ENCODE data around the gene RCC2.
"Not testable (repeated sequence)": the region's sequence is repeated elsewhere in the genome, so short reads cannot be mapped to it uniquely, and the experiment has no call there.

Gene RCC2

DNA sequence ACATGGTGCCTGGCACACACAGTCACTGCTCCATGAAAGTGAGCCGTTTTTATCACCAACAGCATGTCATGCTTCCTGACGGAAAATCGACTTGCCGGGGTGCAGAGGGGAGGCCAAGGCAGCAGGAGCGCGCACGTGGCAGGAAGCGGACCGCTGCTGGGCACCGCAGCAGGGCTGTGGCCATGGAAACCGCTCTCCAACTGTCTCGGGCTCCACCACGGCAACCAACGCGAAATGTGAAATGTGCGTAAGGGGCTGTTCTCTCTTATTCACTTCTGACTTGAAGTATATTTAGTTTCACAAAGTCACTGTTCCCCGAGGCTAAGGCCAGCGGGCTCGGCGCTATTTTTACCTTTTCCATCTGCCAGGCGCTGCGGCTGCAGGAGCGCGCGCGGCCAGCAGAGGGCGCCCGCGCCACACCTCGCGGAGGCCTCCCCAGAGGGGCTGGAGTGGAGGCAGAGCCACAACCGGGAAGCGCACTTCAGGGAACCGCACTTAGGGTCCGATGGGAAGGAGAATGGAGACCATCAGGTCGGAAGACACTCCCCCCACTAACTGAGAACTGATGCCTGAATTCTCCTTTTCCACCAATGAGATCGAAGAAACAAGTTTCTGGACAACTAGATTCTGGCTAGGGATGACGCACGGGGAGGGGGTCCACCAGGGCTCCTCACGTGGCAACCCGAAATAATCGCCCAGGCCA lies 19.7 kb downstream of the RCC2 start:
- peak; percentile 79 for DNase-seq (ENCODE audit: low spot score)

- no peak for DNase-seq (ENCODE audit: low spot score)
Observed at GRCh38 chr1:17416389-17416788, 23.1 kb downstream of the RCC2 start.

DNA sequence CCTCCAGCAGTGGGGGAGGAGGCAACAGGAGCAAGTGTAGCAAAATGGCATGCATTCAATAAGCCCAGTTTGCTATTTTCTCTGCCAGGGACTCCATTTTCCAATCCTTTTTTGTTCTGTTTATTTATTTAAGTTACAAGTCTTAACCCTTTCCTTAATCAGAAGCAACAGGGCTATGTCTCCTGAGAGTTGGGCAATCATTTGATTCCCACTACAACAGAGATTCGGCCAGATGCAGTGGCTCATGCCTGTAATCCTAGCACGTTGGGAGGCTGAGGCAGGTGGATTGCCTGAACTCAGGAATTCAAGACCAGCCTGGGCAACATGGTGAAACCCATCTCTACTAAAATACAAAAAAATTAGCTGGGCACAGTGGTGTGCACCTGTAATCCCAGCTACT lies 25.5 kb downstream of the RCC2 start:
- DNase-seq (ENCODE audit: low spot score): no peak

GRCh38 chr1:17412093-17412870 lies 27.2 kb downstream of the RCC2 start:
- DNase-seq (ENCODE audit: low spot score): no peak

DNA sequence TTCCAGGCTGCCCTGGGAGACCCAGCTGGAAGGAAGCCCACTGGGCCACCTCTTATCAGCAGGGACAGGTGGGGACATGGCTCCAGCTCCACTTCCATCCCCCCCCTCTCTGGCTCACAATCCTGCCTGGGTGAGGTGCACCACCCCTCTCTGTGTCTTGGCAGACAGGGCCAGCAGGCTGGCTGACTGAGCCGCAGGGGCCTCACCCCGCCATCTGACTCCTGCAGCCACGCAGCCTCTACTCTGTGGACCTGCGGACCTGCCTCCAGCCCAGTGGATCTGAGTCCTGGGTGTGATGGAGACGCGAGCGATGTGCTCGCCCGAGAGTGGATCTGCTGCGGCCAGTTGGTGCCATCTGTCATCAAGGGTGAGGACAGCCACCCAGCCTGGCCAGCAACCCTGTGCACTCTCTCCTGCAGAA lies 30.1 kb downstream of the RCC2 start:
- no peak for DNase-seq (ENCODE audit: low spot score)

DNA sequence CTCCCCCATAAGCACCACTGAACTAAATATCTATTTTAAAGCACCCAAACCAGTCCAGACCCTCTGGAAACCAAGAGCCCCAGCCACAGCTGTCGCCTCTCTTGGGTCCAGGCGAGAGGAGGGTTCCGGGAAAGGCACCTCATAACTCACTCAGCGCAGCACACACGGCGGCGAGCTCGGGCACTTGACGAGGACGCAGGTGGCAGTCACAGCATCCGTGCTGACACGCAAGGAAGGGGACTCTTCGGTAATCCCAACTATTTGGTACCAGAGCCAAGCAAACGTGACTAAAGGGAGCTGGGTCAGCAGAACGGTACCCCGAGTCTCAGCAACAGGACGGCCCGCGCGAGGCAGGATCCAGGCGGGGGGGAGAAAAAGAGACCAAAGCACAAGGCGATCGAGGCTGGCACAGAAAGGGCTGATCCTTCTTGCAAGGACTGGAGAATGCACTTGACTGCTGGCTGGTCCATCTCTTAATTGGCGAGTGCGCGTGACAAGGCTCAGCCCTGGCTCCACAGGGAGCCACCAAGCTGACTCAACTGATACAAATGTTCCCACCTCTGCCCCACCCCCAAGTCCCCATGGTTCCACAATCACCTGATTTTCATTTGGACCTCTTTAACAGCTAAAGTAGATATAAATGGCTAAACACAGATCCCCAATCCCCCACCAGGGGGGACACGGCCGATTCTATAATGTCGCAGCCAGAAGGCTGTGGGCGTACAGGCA lies 31.5 kb downstream of the RCC2 start:
- DNase-seq (ENCODE audit: low spot score): not testable (repeated sequence)

DNA sequence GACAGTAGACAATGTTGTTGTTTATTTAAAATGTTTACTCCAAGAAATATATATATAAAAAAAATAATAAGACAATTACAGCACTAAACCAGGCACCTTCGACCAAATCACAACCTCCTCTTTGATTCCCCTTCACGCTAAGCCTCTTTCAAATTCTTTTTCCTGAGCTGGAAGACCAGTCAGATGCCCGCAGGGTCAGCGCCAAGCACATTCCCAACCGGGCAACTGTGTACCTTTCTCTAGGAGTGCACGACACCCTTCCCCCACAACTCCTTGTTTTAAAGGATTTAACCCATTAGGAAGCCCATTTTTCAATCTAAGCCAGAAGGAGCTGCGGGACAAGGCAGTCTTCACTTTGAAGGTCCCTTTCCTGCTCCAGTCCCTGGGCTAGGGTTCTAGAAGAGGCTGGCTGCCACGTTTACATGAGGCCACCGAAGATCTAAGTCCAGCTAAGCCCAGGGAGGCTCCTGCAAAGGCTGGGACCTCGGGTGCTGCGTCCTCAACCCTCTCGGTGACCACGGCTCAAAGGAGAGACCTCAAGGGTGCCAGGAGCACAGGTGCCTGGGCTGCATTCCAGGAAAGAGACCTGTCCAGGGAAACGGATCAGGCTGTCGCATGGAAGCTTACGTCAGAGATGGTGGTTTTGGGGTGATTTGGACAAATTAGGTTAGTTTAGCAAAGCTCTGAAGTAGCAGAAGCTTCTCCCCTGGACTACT lies 32.6 kb downstream of the RCC2 start:
- not testable (repeated sequence) for DNase-seq (ENCODE audit: low spot score)

DNA sequence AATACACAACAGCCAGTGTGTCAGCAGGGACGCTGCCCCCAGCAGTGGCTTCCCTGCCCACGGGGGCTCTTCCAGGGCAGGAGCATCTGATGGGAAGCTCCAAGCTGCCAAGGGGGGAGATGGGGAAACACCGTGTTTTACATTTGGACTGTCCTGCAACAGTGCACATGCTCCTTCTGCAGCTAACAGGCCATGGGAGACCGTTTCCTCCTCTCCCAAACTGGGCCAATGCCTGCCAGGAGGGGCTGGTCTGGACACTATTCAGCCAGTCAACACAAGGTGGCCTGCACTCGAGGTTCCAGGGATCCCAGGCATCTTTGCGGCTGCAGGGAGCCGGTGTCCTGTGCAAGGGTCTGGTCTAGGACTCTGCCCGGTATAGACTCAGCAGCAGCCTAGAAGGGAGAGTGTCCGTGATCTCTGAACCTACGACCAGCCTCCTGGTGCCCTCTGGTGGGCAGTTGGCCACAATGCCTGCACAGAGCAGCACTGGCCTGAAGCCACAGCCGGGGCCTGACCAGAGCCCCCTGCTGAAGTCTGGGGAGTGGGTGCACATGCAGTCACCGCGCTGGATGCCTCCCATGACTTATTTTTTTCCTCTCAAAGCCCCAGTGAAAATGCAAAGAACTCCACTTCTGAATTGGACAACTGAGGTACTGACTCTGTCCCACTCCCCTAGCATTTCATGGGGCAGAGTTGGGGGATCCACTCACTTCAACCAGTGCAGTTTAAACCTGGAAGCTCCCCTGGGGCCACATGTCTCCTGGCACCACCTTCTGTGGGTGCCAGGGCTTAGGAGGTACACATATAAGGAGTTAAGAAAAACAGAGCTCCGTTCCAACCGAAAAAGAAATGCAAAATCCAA lies 33.3 kb downstream of the RCC2 start:
- DNase-seq (ENCODE audit: low spot score): peak; percentile 57

GRCh38 chr1:17404820-17405219 lies 34.7 kb downstream of the RCC2 start:
- no peak for DNase-seq (ENCODE audit: low spot score)

DNA sequence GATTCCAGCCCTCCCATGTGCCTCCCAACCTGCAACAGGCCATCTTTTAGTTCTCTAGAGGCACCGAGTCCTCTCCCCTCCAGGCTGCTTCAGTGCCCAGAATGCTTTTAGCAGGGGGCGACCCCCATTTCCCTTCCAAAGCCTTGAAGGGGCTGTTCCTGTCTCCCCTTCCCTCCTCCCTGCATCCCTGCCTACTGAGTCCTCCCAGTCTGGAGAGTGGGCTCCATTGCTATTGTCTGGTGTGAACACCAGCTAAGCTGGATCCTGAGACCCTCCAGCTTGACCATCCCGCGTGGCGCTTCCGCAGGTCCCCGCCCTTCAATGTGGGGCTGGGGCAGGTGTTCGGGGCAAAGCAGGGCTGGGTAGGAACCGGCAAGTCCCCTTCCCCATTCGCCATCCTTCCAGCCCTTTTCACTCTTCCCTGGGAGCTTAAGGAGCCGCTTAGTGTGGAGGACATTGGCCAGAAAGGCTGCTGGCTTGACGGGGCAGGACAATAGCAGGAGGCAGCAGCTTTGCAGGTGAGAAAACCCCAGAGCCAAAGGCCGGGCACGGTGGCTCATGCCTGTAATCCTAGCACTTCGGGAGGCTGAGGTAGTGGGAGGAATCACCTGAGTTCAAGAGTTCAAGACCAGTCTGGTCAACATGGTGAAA lies 35.3 kb downstream of the RCC2 start:
- no peak for DNase-seq (ENCODE audit: low spot score)

GRCh38 chr1:17403081-17403480 lies 36.4 kb downstream of the RCC2 start:
- no peak for DNase-seq (ENCODE audit: low spot score)

DNA sequence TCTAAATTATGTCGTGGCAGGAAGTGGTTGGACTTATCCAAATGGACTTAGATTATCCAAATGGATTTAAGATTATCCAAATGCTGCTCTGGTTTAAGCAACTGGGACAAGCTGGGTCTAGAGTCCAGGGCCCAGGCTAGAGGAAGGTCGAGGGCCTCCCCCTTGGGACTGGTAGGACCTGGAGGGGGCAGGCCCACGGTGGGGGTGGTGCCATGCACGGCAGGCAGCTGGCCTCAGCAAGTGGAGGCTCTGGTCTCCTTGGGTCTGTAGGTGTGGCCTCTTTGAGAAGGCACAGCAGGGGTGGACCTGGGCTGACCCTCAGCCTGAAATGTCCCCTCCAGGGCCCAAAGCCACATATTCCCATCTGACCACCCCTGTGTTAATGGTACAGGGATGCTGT lies 37.6 kb downstream of the RCC2 start:
- DNase-seq (ENCODE audit: low spot score): no peak

- DNase-seq (ENCODE audit: low spot score): no peak
Observed at GRCh38 chr1:17400725-17401341, 38.6 kb downstream of the RCC2 start.

DNA sequence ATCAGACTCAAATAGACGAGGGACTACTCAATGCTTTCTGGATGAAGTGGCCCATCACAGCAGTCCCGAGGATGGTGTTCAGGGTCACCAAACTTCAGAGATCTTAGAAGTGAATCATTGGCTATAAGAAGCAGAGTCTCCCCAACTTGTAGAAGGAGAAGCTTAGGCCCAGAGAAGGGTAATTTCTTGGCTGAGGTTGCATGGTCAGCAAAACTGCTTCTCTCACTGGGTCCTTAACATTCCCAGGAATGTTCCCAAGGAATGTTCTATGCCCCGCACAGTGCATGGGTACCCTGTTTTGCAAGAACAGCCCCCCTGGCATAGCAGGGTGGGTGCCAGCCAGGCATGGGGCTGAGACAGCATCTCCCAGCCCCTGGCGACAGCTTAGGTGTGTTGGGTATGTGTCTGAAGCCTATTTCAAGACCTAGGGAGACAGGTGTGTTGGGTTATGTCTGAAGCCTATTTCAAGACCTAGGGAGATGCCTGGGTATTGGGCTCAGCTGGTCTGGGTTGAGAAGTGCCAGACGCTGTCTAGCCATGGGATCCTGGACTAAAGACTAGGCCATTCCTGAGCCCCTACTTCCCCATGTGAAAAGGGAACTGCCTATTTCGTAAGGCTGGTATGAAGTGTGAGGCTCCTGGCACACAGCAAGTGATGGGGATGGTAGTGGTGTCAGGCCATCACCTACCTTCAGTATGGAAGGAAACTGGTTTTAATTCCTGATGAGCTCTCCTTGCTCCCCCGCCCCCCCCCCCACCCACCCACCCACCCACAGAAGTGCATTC lies 41.4 kb downstream of the RCC2 start:
- DNase-seq (ENCODE audit: low spot score): no peak

DNA sequence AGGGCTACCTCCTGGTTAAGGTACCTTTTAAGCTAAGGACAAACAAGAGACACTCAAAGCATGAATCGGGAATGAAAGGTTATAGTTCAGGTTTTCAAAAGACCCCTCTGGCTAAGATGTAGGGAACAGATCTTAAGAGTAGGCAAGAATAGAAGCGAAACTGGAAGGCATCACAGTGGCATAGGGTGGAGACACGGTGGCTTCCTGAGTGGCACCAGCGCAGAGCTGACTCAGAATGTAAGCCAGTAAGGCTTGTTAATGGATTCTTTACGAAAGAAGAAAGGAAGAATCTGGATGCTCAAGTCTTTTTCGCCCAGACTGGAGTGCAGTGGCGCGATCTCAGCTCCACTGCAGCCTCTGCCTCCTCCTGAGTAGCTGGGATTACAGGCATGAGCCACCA lies 46.2 kb downstream of the RCC2 start:
- DNase-seq (ENCODE audit: low spot score): no peak

DNA sequence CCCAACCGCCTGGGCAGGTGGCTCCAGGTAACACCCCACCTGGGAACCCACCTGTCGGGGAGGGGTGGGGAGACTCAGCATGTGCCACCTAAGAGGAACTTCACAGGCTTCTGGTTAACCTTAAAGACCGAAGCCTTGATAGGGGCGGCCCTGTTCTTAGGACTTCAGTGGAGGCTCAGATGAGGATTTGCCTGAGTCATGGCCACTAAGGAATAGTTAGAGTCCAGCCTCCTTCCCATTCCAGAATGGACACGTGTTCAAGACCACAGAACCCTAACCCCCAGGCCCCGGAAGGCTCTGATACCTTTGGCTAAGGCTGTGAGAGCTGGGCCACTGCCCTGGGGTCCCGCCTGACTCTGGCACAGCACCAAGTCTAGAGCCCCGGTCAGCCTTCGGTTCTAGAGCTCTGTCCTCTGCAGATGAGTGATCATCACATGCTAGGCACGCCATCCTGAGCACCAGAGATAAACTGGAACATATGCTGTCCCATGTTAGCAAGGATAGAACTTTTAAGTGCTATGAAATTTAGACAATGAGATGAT lies 47.2 kb downstream of the RCC2 start:
- DNase-seq (ENCODE audit: low spot score): no peak

- no peak for DNase-seq (ENCODE audit: low spot score)
Observed at GRCh38 chr1:17381161-17381560, 58.3 kb downstream of the RCC2 start.

DNA sequence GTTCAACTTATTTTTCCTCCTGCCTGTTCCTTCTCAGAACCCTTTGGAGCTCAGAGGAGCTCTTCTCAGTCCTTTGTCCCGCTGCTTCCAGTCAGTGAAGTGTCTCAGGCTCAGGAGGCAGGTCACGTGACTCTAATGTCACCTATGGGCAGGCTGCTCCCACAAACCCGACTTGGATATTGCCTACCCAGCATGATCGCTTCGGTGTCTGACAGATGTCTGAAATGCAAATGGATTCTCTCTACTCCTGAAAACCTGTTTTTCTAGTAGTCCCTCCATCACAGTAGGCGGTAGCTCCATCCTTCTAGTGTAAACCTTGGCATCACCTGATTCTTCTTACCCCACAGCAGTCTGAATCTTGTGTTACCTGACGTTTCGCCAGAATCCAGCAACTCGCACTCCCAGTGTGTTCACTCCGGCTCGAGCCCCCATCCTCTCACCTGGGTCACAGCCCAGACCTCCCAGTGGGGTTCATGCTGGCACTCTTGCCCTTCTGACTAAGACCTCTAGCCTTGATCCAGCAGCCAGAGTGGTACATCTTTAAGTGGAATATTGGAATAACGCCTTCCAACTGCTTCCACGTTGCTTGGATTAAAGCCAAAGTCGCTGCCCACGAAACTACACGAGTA lies 62.0 kb downstream of the RCC2 start:
- no peak for DNase-seq (ENCODE audit: low spot score)

GRCh38 chr1:17375651-17376050 lies 63.8 kb downstream of the RCC2 start:
- DNase-seq (ENCODE audit: low spot score): no peak

Measured in germinal center (tissue), 1 donor.